ENCODE measurements around the gene PSMA4. TPM values are rescaled to one million over a fixed set of nuclear protein-coding genes. Genes with fewer than 3 reads are reported as not detected.

Gene PSMA4
- total RNA-seq, 1 experiment from 2014 or later, result 294 TPM

DNA sequence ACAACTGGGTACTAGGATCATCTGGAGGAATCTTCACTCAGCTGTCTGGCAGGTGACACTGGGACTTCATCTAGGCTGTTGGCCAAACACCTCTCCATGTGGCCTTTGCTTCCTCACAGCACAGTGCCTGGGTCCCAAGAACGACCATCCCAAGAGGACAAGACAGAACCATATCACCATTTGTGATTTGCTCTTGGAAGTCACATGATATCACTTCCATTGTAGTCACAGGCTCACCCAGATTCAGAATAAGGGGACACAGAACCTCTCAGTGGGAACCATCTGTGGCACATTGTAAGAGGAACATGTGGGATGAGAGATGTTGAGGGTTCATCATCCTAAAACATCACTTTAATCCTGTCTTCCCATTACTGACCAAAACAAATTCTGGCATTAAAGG is 1.9 kb upstream of the PSMA4 start:
- Histone ChIP-seq H3K36me3 (ENCODE audit: control insufficient read depth in 1 of 2, insufficient read depth in 2 of 2, low read length in 2 of 2) (peaks cover 11 to 18% of the 10 kb centered on the region in 2 experiments), H3K79me2 (ENCODE audit: insufficient read depth, low read length) (peaks cover 33% of the 10 kb centered on the region), H2AFZ (ENCODE audit: low read depth, low read length, poor library complexity, severe bottlenecking) (no peak overlapping the region), H3K27ac (ENCODE audit: low read depth, low read length) (no peak overlapping the region), H3K9me3 (ENCODE audit: control insufficient read depth in 1 of 2, insufficient read depth in 1 of 2, low read depth in 1 of 2, low read length in 2 of 2) (no peaks in the 10 kb centered on the region), H3K9me2 (ENCODE audit: insufficient read depth) (no peaks in the 10 kb centered on the region), H4K20me1 (ENCODE audit: insufficient read depth) (no peaks in the 10 kb centered on the region), H3K27me3 (ENCODE audit: insufficient read depth, low read length) (no peaks in the 10 kb centered on the region), H3K9ac (ENCODE audit: low read length) (no peak overlapping the region), H3K4me3 (replicated peaks in 1 of 2; ENCODE audit: low read depth in 1 of 2, low read length in 2 of 2) (no peak overlapping the region), H3K4me1 (ENCODE audit: control insufficient read depth in 1 of 2, insufficient read depth in 2 of 2, low read length in 2 of 2) (peaks cover 5 to 14% of the 10 kb centered on the region in 2 experiments; a peak in 3 of 4 replicates), H3K4me2 (ENCODE audit: low read length) (no peak overlapping the region)
- POLR2A ChIA-PET, result no interaction called here
- intact Hi-C loops (cut with micrococcal nuclease), result no loop called here
- BruUV-seq (replicated peaks), result no TSS peak
- CTCF ChIA-PET, result no interaction called here
- DNase-seq (ENCODE audit: low read depth, low spot score) (no peak), ATAC-seq (no peak)
- RAD21 ChIA-PET (ENCODE audit: low non-redundant PET in 1 of 2, low total read pairs in 2 of 2, uncharacterized antibody in 2 of 2, unreplicated experiment in 2 of 2), result no interaction called here
- no peak for TF ChIP-seq ZNF274 (IDR thresholded peaks at IDR 0.05; ENCODE audit: low read depth, low read length)
- no peak for TF ChIP-seq ELF1 (IDR thresholded peaks at IDR 0.05; ENCODE audit: borderline replicate concordance, low read depth)
- no peak for TF ChIP-seq EZH2 (IDR thresholded peaks at IDR 0.05)
- no peak for TF ChIP-seq ZFX (IDR thresholded peaks at IDR 0.05)
- no peak for TF ChIP-seq CBX3 (IDR thresholded peaks at IDR 0.05; ENCODE audit: low read depth)
- no peak for TF ChIP-seq YY1 (IDR thresholded peaks at IDR 0.05; ENCODE audit: extremely low read depth, insufficient replicate concordance, low read depth, low read length)
- TF ChIP-seq CEBPB (IDR thresholded peaks at IDR 0.05; ENCODE audit: low read depth), result no peak
- no peak for TF ChIP-seq SIN3A (IDR thresholded peaks at IDR 0.05; ENCODE audit: low read depth)
- TF ChIP-seq, protein P1, sequence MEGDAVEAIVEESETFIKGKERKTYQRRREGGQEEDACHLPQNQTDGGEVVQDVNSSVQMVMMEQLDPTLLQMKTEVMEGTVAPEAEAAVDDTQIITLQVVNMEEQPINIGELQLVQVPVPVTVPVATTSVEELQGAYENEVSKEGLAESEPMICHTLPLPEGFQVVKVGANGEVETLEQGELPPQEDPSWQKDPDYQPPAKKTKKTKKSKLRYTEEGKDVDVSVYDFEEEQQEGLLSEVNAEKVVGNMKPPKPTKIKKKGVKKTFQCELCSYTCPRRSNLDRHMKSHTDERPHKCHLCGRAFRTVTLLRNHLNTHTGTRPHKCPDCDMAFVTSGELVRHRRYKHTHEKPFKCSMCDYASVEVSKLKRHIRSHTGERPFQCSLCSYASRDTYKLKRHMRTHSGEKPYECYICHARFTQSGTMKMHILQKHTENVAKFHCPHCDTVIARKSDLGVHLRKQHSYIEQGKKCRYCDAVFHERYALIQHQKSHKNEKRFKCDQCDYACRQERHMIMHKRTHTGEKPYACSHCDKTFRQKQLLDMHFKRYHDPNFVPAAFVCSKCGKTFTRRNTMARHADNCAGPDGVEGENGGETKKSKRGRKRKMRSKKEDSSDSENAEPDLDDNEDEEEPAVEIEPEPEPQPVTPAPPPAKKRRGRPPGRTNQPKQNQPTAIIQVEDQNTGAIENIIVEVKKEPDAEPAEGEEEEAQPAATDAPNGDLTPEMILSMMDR (IDR thresholded peaks at IDR 0.05 in 2 of 3, conservative IDR thresholded peaks at IDR 0.05 in 1 of 3; ENCODE audit: borderline replicate concordance in 1 of 3, insufficient read depth in 1 of 3, low read depth in 2 of 3, low read length in 2 of 3), result no peak
- TF ChIP-seq, protein P2, sequence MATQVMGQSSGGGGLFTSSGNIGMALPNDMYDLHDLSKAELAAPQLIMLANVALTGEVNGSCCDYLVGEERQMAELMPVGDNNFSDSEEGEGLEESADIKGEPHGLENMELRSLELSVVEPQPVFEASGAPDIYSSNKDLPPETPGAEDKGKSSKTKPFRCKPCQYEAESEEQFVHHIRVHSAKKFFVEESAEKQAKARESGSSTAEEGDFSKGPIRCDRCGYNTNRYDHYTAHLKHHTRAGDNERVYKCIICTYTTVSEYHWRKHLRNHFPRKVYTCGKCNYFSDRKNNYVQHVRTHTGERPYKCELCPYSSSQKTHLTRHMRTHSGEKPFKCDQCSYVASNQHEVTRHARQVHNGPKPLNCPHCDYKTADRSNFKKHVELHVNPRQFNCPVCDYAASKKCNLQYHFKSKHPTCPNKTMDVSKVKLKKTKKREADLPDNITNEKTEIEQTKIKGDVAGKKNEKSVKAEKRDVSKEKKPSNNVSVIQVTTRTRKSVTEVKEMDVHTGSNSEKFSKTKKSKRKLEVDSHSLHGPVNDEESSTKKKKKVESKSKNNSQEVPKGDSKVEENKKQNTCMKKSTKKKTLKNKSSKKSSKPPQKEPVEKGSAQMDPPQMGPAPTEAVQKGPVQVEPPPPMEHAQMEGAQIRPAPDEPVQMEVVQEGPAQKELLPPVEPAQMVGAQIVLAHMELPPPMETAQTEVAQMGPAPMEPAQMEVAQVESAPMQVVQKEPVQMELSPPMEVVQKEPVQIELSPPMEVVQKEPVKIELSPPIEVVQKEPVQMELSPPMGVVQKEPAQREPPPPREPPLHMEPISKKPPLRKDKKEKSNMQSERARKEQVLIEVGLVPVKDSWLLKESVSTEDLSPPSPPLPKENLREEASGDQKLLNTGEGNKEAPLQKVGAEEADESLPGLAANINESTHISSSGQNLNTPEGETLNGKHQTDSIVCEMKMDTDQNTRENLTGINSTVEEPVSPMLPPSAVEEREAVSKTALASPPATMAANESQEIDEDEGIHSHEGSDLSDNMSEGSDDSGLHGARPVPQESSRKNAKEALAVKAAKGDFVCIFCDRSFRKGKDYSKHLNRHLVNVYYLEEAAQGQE (IDR thresholded peaks at IDR 0.05; ENCODE audit: low read depth), result no peak
- no peak for TF ChIP-seq SRF (IDR thresholded peaks at IDR 0.05; ENCODE audit: low read depth)
- no peak for TF ChIP-seq FOSL1 (IDR thresholded peaks at IDR 0.05; ENCODE audit: low read depth)
- TF ChIP-seq, protein P3, sequence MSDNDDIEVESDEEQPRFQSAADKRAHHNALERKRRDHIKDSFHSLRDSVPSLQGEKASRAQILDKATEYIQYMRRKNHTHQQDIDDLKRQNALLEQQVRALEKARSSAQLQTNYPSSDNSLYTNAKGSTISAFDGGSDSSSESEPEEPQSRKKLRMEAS (IDR thresholded peaks at IDR 0.05), result no peak
- TF ChIP-seq JUND (IDR thresholded peaks at IDR 0.05), result no peak
- TF ChIP-seq RAD21 (IDR thresholded peaks at IDR 0.05; ENCODE audit: low read depth), result no peak
- TF ChIP-seq, protein P4, sequence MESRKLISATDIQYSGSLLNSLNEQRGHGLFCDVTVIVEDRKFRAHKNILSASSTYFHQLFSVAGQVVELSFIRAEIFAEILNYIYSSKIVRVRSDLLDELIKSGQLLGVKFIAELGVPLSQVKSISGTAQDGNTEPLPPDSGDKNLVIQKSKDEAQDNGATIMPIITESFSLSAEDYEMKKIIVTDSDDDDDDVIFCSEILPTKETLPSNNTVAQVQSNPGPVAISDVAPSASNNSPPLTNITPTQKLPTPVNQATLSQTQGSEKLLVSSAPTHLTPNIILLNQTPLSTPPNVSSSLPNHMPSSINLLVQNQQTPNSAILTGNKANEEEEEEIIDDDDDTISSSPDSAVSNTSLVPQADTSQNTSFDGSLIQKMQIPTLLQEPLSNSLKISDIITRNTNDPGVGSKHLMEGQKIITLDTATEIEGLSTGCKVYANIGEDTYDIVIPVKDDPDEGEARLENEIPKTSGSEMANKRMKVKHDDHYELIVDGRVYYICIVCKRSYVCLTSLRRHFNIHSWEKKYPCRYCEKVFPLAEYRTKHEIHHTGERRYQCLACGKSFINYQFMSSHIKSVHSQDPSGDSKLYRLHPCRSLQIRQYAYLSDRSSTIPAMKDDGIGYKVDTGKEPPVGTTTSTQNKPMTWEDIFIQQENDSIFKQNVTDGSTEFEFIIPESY (IDR thresholded peaks at IDR 0.05; ENCODE audit: extremely low read depth, insufficient replicate concordance, low read length), result no peak
- TF ChIP-seq, protein P5, sequence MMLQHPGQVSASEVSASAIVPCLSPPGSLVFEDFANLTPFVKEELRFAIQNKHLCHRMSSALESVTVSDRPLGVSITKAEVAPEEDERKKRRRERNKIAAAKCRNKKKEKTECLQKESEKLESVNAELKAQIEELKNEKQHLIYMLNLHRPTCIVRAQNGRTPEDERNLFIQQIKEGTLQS (IDR thresholded peaks at IDR 0.05), result no peak
- TF ChIP-seq EGR1 (IDR thresholded peaks at IDR 0.05; ENCODE audit: low read depth), result no peak
- no peak for TF ChIP-seq POLR2AphosphoS5 (IDR thresholded peaks at IDR 0.05; ENCODE audit: low read depth, low read length)
